Natural killer cell treated with Interleukin-12 subunit alpha and Interleukin-12 subunit beta and Interleukin-15 and Interleukin-18, amount 100 ng/mL, for 72 hours (primary cell): ENCODE results near the gene CD59. TPM values are rescaled to one million over a fixed set of nuclear protein-coding genes. Genes with fewer than 3 reads are reported as not detected.
A peak's percentile ranks its signal among the peaks of the same experiment; 100 is the strongest.

ENCODE experiments used
- ATAC-seq, 2 donors: fragments of 150-1000 bp; cut with Tn5 transposase in 1 of 2; sonication (Bioruptor Pico), chemical (Tn5 transposase) in 1 of 2; 2 replicates each; pipeline ENCODE4 v1.10.0; 2021
- DNase-seq: peaks from one replicate; pipeline ENCODE4 v3.0.0; 2022; ENCODE audit warnings: low spot score
- H3K27ac Mint-ChIP-seq, 2 donors: 1 replicate in 1 of 2; 2 replicates in 1 of 2; pipeline ENCODE4 v1.8.0; 2022; ENCODE audit warnings: mixed read lengths in 2 of 2, mild to moderate bottlenecking in 1 of 2, moderate library complexity in 1 of 2
- H3K27me3 Mint-ChIP-seq, 2 donors: 1 replicate in 1 of 2; 2 replicates in 1 of 2; pipeline ENCODE4 v1.8.0; 2022; ENCODE audit warnings: mixed read lengths in 2 of 2
- H3K36me3 Mint-ChIP-seq: one replicate; pipeline ENCODE4 v1.8.0; 2022; ENCODE audit warnings: mixed read lengths
- H3K4me1 Mint-ChIP-seq, 2 donors: 1 replicate in 1 of 2; 2 replicates in 1 of 2; pipeline ENCODE4 v1.8.0; 2022; ENCODE audit warnings: low read depth in 2 of 2, mixed read lengths in 2 of 2, mild to moderate bottlenecking in 1 of 2
- H3K4me3 Mint-ChIP-seq: one replicate; pipeline ENCODE4 v1.8.0; 2022; ENCODE audit warnings: mixed read lengths
- H3K9me3 Mint-ChIP-seq: 2 replicates; pipeline ENCODE4 v1.8.0; 2022; ENCODE audit warnings: mixed read lengths
- total RNA-seq, 2 donors: library from RNA; stranded (reverse); gene quantifications; one replicate each; pipeline ENCODE4 v1.2.3, GENCODE V29; 2022

The CD59 gene
- total RNA-seq, 2 donors from 2014 or later, result 15.5 to 23.2 TPM

- H3K4me1 Mint-ChIP-seq, result peaks cover 28 to 37% of the 10 kb centered on the region in 2 donors
- H3K9me3 Mint-ChIP-seq, result no peaks in the 10 kb centered on the region
- no peak for DNase-seq
- peaks cover 6% of the 10 kb centered on the region for H3K36me3 Mint-ChIP-seq
- H3K4me3 Mint-ChIP-seq, result no peak overlapping the region
- ATAC-seq, result no peak
- H3K27ac Mint-ChIP-seq, result no peak overlapping the region
- H3K27me3 Mint-ChIP-seq, result peaks cover under 1 to 3% of the 10 kb centered on the region in 2 donors
These were observed 34.0 kb upstream of the CD59 start for GRCh38 chr11:33770236-33770635.

- Mint-ChIP-seq H3K4me3 (no peak overlapping the region), H3K27me3 (no peaks in the 10 kb centered on the region), H3K4me1 (peaks cover 22 to 31% of the 10 kb centered on the region in 2 donors), H3K9me3 (no peaks in the 10 kb centered on the region), H3K36me3 (peaks cover 6% of the 10 kb centered on the region), H3K27ac (no peak overlapping the region)
- ATAC-seq, result no peak
- no peak for DNase-seq
These were observed 33.3 kb upstream of the CD59 start for GRCh38 chr11:33769542-33769941.

GRCh38 chr11:33767624-33768023 is 31.4 kb upstream of the CD59 start:
- ATAC-seq (no peak), DNase-seq (no peak)
- H3K9me3 Mint-ChIP-seq, result no peaks in the 10 kb centered on the region
- no peak overlapping the region for H3K4me3 Mint-ChIP-seq
- H3K36me3 Mint-ChIP-seq, result peaks cover 6% of the 10 kb centered on the region
- no peaks in the 10 kb centered on the region for H3K27me3 Mint-ChIP-seq
- H3K27ac Mint-ChIP-seq, result no peak overlapping the region
- peaks cover 13 to 21% of the 10 kb centered on the region in 2 donors for H3K4me1 Mint-ChIP-seq

GRCh38 chr11:33766085-33766484 is 29.9 kb upstream of the CD59 start:
- no peaks in the 10 kb centered on the region for H3K9me3 Mint-ChIP-seq
- no peak overlapping the region for H3K4me3 Mint-ChIP-seq
- DNase-seq, result no peak
- no peaks in the 10 kb centered on the region for H3K27me3 Mint-ChIP-seq
- H3K4me1 Mint-ChIP-seq, result peaks cover 9 to 10% of the 10 kb centered on the region in 2 donors
- no peak for ATAC-seq
- peaks cover 11% of the 10 kb centered on the region for H3K36me3 Mint-ChIP-seq
- H3K27ac Mint-ChIP-seq, result no peak overlapping the region

GRCh38 chr11:33761471-33761870 is 25.2 kb upstream of the CD59 start:
- Mint-ChIP-seq H3K27me3 (no peaks in the 10 kb centered on the region), H3K9me3 (no peaks in the 10 kb centered on the region), H3K36me3 (peaks cover 15% of the 10 kb centered on the region), H3K27ac (no peak overlapping the region), H3K4me1 (peaks cover 0 to 10% of the 10 kb centered on the region in 2 donors), H3K4me3 (no peak overlapping the region)
- no peak for DNase-seq
- ATAC-seq, result no peak

- Mint-ChIP-seq H3K4me3 (no peak overlapping the region), H3K4me1 (peaks cover 0 to 9% of the 10 kb centered on the region in 2 donors), H3K27ac (no peak overlapping the region), H3K9me3 (no peaks in the 10 kb centered on the region), H3K36me3 (no peaks in the 10 kb centered on the region), H3K27me3 (no peaks in the 10 kb centered on the region)
- DNase-seq, result no peak
- peak in 1 of 2 donors; percentile 67 for ATAC-seq
These were observed 17.2 kb upstream of the CD59 start for GRCh38 chr11:33753304-33753967.

GRCh38 chr11:33751878-33752277 is 15.7 kb upstream of the CD59 start:
- DNase-seq (no peak), ATAC-seq (no peak)
- Mint-ChIP-seq H3K36me3 (no peaks in the 10 kb centered on the region), H3K9me3 (no peaks in the 10 kb centered on the region), H3K27me3 (no peaks in the 10 kb centered on the region), H3K4me3 (no peak overlapping the region), H3K27ac (no peak overlapping the region), H3K4me1 (peaks cover 0 to 9% of the 10 kb centered on the region in 2 donors)

- Mint-ChIP-seq H3K36me3 (peaks cover 9% of the 10 kb centered on the region), H3K27me3 (no peaks in the 10 kb centered on the region), H3K27ac (no peak overlapping the region), H3K4me3 (no peak overlapping the region), H3K9me3 (no peaks in the 10 kb centered on the region), H3K4me1 (peaks cover 0 to under 1% of the 10 kb centered on the region in 2 donors)
- DNase-seq, result no peak
- ATAC-seq, result no peak
These were observed 11.8 kb upstream of the CD59 start for GRCh38 chr11:33747979-33748378.

GRCh38 chr11:33743291-33743690 is 7.1 kb upstream of the CD59 start:
- Mint-ChIP-seq H3K36me3 (peaks cover 9% of the 10 kb centered on the region), H3K9me3 (no peaks in the 10 kb centered on the region), H3K27ac (no peak overlapping the region), H3K4me3 (no peak overlapping the region), H3K27me3 (no peaks in the 10 kb centered on the region), H3K4me1 (no peaks in the 10 kb centered on the region)
- DNase-seq, result no peak
- no peak for ATAC-seq

GRCh38 chr11:33742249-33742851 is 6.1 kb upstream of the CD59 start:
- Mint-ChIP-seq H3K4me1 (no peaks in the 10 kb centered on the region), H3K27me3 (no peaks in the 10 kb centered on the region), H3K27ac (no peak overlapping the region), H3K9me3 (no peaks in the 10 kb centered on the region), H3K4me3 (no peak overlapping the region), H3K36me3 (peaks cover 9% of the 10 kb centered on the region)
- DNase-seq (no peak), ATAC-seq (no peak)

- H3K27me3 Mint-ChIP-seq, result no peaks in the 10 kb centered on the region
- no peak overlapping the region for H3K27ac Mint-ChIP-seq
- DNase-seq (no peak), ATAC-seq (no peak)
- peaks cover 0 to 2% of the 10 kb centered on the region in 2 donors for H3K4me1 Mint-ChIP-seq
- H3K9me3 Mint-ChIP-seq, result no peaks in the 10 kb centered on the region
- peaks cover 9% of the 10 kb centered on the region for H3K36me3 Mint-ChIP-seq
- H3K4me3 Mint-ChIP-seq, result no peak overlapping the region
These were observed 5.6 kb upstream of the CD59 start for GRCh38 chr11:33741806-33742205.

- no peak overlapping the region for H3K4me3 Mint-ChIP-seq
- no peaks in the 10 kb centered on the region for H3K9me3 Mint-ChIP-seq
These were observed 1.2 kb upstream of the CD59 start for GRCh38 chr11:33737362-33737821.

GRCh38 chr11:33735271-33736147 is 714 bp downstream of the CD59 start:
- Mint-ChIP-seq H3K9me3 (no peaks in the 10 kb centered on the region), H3K4me1 (peaks cover 25 to 31% of the 10 kb centered on the region in 2 donors), H3K27me3 (peaks cover 0 to 3% of the 10 kb centered on the region in 2 donors), H3K4me3 (peak overlapping the region; percentile 82), H3K27ac (peak overlapping the region; percentile 11 to 61), H3K36me3 (no peaks in the 10 kb centered on the region)
- DNase-seq (peak; percentile 80), ATAC-seq (peak; percentile 77 to 85)

More at GRCh38 chr11:33737362-33737821, 1.2 kb upstream of the CD59 start:
- Mint-ChIP-seq H3K36me3 (no peaks in the 10 kb centered on the region), H3K4me1 (peaks cover 15 to 21% of the 10 kb centered on the region in 2 donors), H3K27ac (no peak overlapping the region), H3K27me3 (peaks cover 0 to 3% of the 10 kb centered on the region in 2 donors)
- ATAC-seq (no peak), DNase-seq (no peak)
